ENCODE data around the gene JOSD1. TPM values are rescaled to one million over a fixed set of nuclear protein-coding genes. Genes with fewer than 3 reads are reported as not detected.

Gene JOSD1
- polyA plus RNA-seq, 3 donors, result 7.1 to 83.5 (median 7.2) TPM

GRCh38 chr22:38704654-38705234 lies 4.0 kb upstream of the JOSD1 start:
- WGBS (ENCODE audit: insufficient coverage), result 30% methylated on average over 6 of the region's 10 CpGs
- peaks cover 0 to 4% of the 10 kb centered on the region in 2 donors for H3K36me3 ChIP-seq (replicated peaks in 1 of 2; ENCODE audit: control insufficient read depth in 1 of 2, insufficient read depth in 2 of 2, low read length in 2 of 2)
- peak overlapping the region; percentile 7 for H2AFZ ChIP-seq (ENCODE audit: insufficient read depth, low read depth, low read length, poor library complexity, severe bottlenecking)
- Mint-ChIP-seq H3K9me3 (no peaks in the 10 kb centered on the region), H3K27ac (peak overlapping the region; percentile 94 to 97 (median 95)), H3K36me3 (peaks cover 2 to 13% of the 10 kb centered on the region in 2 donors), H3K4me3 (peak overlapping the region; percentile 74 to 83), H3K4me1 (peaks cover 53% of the 10 kb centered on the region), H3K27me3 (ENCODE audit: low read depth in 3 of 3) (peaks cover 6 to 13% (median 8%) of the 10 kb centered on the region in 3 donors)
- peak in 1 of 3 donors; percentile 34 for DNase-seq
- H3K9ac ChIP-seq (ENCODE audit: insufficient read depth, low read length, poor library complexity, severe bottlenecking), result peak overlapping the region; percentile 22
- H3K4me3 ChIP-seq (replicated peaks in 1 of 3; ENCODE audit: low read depth in 2 of 3, low read length in 3 of 3), result peak overlapping the region; percentile 22 to 63 (median 44)
- intact Hi-C loops (cut with micrococcal nuclease), result loop anchor here (5.0 kb wide), 2 partner anchors 48 to 53 kb away; partner anchors contain the start of gene SUN2 (in 1 of the 2)
- peak overlapping the region; percentile 62 to 79 for H3K27ac ChIP-seq (ENCODE audit: low read depth in 1 of 2, low read length in 2 of 2)
- peaks cover 50 to 56% of the 10 kb centered on the region in 2 donors for H3K4me1 ChIP-seq (ENCODE audit: control insufficient read depth in 1 of 2, insufficient read depth in 2 of 2, low read length in 2 of 2)
- peak overlapping the region; percentile 68 for H3K4me2 ChIP-seq (replicated peaks; ENCODE audit: extremely low read depth, low read length, poor library complexity, severe bottlenecking)
- peaks cover 0 to 2% of the 10 kb centered on the region in 2 donors for H3K27me3 ChIP-seq (ENCODE audit: control insufficient read depth in 2 of 2, insufficient read depth in 2 of 2, low read length in 2 of 2)
- H3K9me3 ChIP-seq (replicated peaks in 1 of 2; ENCODE audit: control insufficient read depth in 1 of 2, insufficient read depth in 1 of 2, low read length in 2 of 2), result no peaks in the 10 kb centered on the region
- H4K20me1 ChIP-seq (ENCODE audit: insufficient read depth, low read length), result peaks cover 34% of the 10 kb centered on the region
- H3K79me2 ChIP-seq (ENCODE audit: insufficient read depth, low read length), result peaks cover 48% of the 10 kb centered on the region
- no peak for TF ChIP-seq CTCF (IDR thresholded peaks at IDR 0.05)

GRCh38 chr22:38700270-38700788 lies 414 bp downstream of the JOSD1 start:
- peaks cover 57 to 63% of the 10 kb centered on the region in 2 donors for H3K4me1 ChIP-seq (ENCODE audit: control insufficient read depth in 1 of 2, insufficient read depth in 2 of 2, low read length in 2 of 2)
- peak overlapping the region; percentile 75 for H3K4me2 ChIP-seq (replicated peaks; ENCODE audit: extremely low read depth, low read length, poor library complexity, severe bottlenecking)
- under 1% methylated on average over 57 of the region's 57 CpGs for WGBS (ENCODE audit: insufficient coverage)
- H3K27me3 ChIP-seq (ENCODE audit: control insufficient read depth in 2 of 2, insufficient read depth in 2 of 2, low read length in 2 of 2), result peaks cover 0 to 2% of the 10 kb centered on the region in 2 donors
- H2AFZ ChIP-seq (ENCODE audit: insufficient read depth, low read depth, low read length, poor library complexity, severe bottlenecking), result no peak overlapping the region
- Mint-ChIP-seq H3K4me1 (peaks cover 57% of the 10 kb centered on the region), H3K36me3 (peaks cover 0 to 11% of the 10 kb centered on the region in 2 donors), H3K27ac (peak overlapping the region; percentile 90 to 97 (median 96)), H3K27me3 (ENCODE audit: low read depth in 3 of 3) (peaks cover 6 to 13% (median 6%) of the 10 kb centered on the region in 3 donors), H3K4me3 (peak overlapping the region; percentile 89 to 91), H3K9me3 (no peaks in the 10 kb centered on the region)
- peaks cover 37% of the 10 kb centered on the region for H3K79me2 ChIP-seq (ENCODE audit: insufficient read depth, low read length)
- TF ChIP-seq CTCF (IDR thresholded peaks at IDR 0.05), result no peak
- no peaks in the 10 kb centered on the region for H3K9me3 ChIP-seq (replicated peaks in 1 of 2; ENCODE audit: control insufficient read depth in 1 of 2, insufficient read depth in 1 of 2, low read length in 2 of 2)
- peak overlapping the region; percentile 44 to 96 for H3K27ac ChIP-seq (ENCODE audit: low read depth in 1 of 2, low read length in 2 of 2)
- no peaks in the 10 kb centered on the region for H3K36me3 ChIP-seq (replicated peaks in 1 of 2; ENCODE audit: control insufficient read depth in 1 of 2, insufficient read depth in 2 of 2, low read length in 2 of 2)
- H4K20me1 ChIP-seq (ENCODE audit: insufficient read depth, low read length), result peaks cover 11% of the 10 kb centered on the region
- intact Hi-C loops (cut with micrococcal nuclease), result loop anchor here in 1 of 2 donors (2.0 kb wide), 1 partner anchor 20 kb away; the partner anchor contains the start of gene TOMM22
- DNase-seq, result peak in 2 of 3 donors; percentile 66 to 78
- H3K9ac ChIP-seq (ENCODE audit: insufficient read depth, low read length, poor library complexity, severe bottlenecking), result peak overlapping the region; percentile 95
- peak overlapping the region; percentile 49 to 97 (median 89) for H3K4me3 ChIP-seq (replicated peaks in 1 of 3; ENCODE audit: low read depth in 2 of 3, low read length in 3 of 3)
